GM20000 (cell line): ENCODE data around the gene GOT1.
A peak's percentile ranks its signal among the peaks of the same experiment; 100 is the strongest.

Experiments
- DNase-seq: peaks from one replicate; pipeline ENCODE4 v3.0.0; 2012; ENCODE audit warnings: low spot score
- CTCF ChIP-seq: IDR thresholded peaks from 2 replicates; pipeline ENCODE4 v1.5.1; 2012; ENCODE audit warnings: mild to moderate bottlenecking, control low read depth; ENCODE audit errors: extremely low read depth, missing control alignments

The GOT1 gene

GRCh38 chr10:99430451-99431189 lies at the start of gene GOT1:
Gene GOT1, minus strand, starts transcription at chr10:99430624. Its CDS starts 59 bp downstream, at chr10:99430565.
- TF ChIP-seq CTCF = no peak
- peak; percentile 94 for DNase-seq

GRCh38 chr10:99470327-99470726 lies 39.9 kb upstream of the GOT1 start:
- no peak for DNase-seq
- no peak for TF ChIP-seq CTCF

DNA sequence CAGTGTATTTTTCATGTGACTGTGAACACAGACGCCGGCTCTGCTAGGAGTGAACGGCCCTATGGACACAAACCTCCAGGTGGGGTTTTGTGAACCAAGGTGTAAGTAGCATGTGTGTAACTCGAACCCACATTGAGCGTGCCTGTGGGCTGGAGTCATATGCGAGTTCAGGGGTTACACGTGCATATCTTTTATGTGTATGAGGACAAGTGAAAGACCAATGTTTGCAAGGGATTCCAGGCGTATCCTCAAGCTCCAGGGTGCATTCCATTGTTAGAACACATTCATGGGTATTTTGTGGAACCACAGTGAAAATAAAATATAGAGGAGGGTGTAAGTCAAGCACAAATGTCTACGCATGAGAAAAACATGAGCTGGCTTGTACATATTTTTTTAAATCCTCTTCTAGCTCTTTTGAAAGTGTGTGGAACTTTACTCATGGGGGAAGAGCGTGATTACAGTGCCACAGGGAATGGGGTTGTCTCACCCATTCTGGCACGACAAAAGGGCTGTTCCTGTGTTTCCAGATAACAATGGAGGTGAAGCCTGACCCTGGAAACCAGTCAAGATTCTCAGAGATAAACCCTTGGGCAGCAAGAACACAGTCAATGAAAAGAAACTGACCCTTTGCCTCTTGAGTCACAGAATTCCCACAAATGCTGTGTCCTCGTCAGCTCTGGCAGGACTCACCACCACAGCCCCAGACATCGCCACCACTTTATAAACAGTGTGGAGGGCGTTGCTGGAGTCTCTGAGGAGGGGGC lies 37.0 kb upstream of the GOT1 start:
- no peak for TF ChIP-seq CTCF
- no peak for DNase-seq

GRCh38 chr10:99466632-99467223 lies 36.3 kb upstream of the GOT1 start:
- no peak for DNase-seq
- no peak for TF ChIP-seq CTCF

DNA sequence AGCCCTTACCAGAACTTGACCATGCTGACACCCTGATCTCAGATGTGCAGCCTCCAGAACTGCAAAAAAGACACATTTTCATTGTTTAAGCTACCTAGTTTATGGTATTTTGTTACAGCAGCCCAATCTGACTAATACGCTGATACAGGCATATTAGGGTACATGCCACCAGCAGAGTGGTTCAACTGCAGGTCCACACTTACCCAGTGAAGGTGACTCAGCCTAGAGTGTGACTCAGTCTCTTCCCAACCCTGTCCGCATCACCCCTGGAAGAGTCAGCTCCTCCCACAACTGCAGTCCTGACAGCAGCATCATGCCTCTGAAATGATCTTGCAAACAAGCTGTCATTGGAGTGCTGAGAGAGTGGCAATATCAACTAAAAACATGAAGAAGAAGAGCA lies 30.8 kb upstream of the GOT1 start:
- TF ChIP-seq CTCF = no peak
- DNase-seq = no peak

DNA sequence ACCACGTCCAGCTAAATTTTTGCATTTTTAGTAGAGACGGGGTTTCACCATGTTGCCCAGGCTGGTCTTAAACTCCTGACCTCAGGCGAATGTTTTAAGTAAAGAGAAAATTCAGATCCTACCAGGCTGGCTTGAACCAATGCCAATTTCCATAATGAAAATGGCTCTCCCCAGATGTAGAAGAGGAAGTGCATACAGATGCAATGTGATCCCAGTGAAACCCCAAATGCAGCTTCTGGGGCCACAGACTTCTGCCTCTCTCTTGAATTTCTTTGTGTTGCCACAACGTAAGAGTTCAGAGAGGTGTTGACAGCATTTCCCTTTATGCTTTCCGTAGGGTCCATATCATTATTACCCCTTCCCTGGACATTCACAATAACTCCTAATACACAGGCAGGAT lies 29.6 kb upstream of the GOT1 start:
- DNase-seq = no peak
- no peak for TF ChIP-seq CTCF

DNA sequence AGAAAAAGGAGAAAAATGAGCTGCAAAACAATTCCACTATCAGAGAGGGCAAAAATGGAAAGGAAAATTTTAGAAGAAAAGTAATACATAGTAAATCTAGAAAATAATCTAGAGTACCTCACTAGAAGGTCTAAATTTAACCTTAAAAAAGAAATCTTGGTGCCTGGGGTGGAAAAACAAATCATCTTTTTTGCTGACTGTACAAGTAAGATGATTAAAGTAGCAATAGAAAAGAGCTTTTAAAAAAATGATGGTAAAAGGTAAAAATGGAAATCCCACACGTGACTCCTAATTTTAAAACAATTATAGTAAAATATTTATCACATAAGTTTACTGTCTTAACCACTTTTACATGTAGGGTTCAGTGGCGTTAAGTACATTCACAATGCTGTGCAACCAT lies 28.8 kb upstream of the GOT1 start:
- no peak for DNase-seq
- TF ChIP-seq CTCF = no peak
